AG04449 (cell line): ENCODE data around the gene PCBP4.
A peak's percentile ranks its signal among the peaks of the same experiment; 100 is the strongest.
"Not testable (repeated sequence)": the region's sequence is repeated elsewhere in the genome, so short reads cannot be mapped to it uniquely, and the experiment has no call there.

ENCODE experiments used
- CTCF ChIA-PET: fragments of 350-600 bp; formaldehyde crosslinking; extraction: SDS; loops from one replicate; lab custom pipeline; 2021; ENCODE audit warnings: antibody characterized with exemption; lab: Yijun Ruan, JAX
- POLR2A ChIA-PET: fragments of 400-600, 350-600 bp; formaldehyde crosslinking; extraction: SDS; loops from one replicate; lab custom pipeline; 2020; ENCODE audit warnings: antibody characterized with exemption, inconsistent platforms; lab: Yijun Ruan, JAX
- DNase-seq: peaks from one replicate; pipeline ENCODE4 v3.0.0-alpha.2; 2010; ENCODE audit warnings: low read depth, low spot score
- H3K4me3 ChIP-seq: 2 replicates; pipeline ENCODE4 v1.5.1; 2011; ENCODE audit warnings: low read depth, mild to moderate bottlenecking, control low read depth, low read length
- TF ChIP-seq, protein P1 (sequence below): IDR thresholded peaks from one replicate; pipeline ENCODE4 v1.5.1; 2011; ENCODE audit warnings: mild to moderate bottlenecking, moderate library complexity, low read length, control low read depth, inconsistent platforms; ENCODE audit not compliant: insufficient read depth; ENCODE audit errors: missing control alignments

The PCBP4 gene

GRCh38 chr3:51998774-51999173, 31.5 kb upstream of the PCBP4 start:
- H3K4me3 ChIP-seq: no peak overlapping the region
- TF ChIP-seq, protein P1, sequence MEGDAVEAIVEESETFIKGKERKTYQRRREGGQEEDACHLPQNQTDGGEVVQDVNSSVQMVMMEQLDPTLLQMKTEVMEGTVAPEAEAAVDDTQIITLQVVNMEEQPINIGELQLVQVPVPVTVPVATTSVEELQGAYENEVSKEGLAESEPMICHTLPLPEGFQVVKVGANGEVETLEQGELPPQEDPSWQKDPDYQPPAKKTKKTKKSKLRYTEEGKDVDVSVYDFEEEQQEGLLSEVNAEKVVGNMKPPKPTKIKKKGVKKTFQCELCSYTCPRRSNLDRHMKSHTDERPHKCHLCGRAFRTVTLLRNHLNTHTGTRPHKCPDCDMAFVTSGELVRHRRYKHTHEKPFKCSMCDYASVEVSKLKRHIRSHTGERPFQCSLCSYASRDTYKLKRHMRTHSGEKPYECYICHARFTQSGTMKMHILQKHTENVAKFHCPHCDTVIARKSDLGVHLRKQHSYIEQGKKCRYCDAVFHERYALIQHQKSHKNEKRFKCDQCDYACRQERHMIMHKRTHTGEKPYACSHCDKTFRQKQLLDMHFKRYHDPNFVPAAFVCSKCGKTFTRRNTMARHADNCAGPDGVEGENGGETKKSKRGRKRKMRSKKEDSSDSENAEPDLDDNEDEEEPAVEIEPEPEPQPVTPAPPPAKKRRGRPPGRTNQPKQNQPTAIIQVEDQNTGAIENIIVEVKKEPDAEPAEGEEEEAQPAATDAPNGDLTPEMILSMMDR: no peak
- no peak for DNase-seq
- POLR2A ChIA-PET: no interaction called here
- CTCF ChIA-PET: interaction anchor here (0.8 to 2.3 kb wide), 14 partner anchors 30 to 341 kb away, joined by 3 to 13 read pairs (median 4); no protein-coding TSS in a partner anchor

- H3K4me3 ChIP-seq: no peak overlapping the region
- ChIA-PET CTCF (interaction anchor here (0.8 to 2.3 kb wide), 16 partner anchors 24 to 342 kb away, joined by 3 to 13 read pairs (median 4); partner anchors contain the start of gene ABHD14B), POLR2A (interaction anchor here (0.6 to 0.7 kb wide), 2 partner anchors 142 to 147 kb away, joined by 3 to 4 read pairs; no protein-coding TSS in a partner anchor)
- no peak for DNase-seq
- TF ChIP-seq, protein P1: no peak
Measured at GRCh38 chr3:51997935-51998596, 30.8 kb upstream of the PCBP4 start.

DNA sequence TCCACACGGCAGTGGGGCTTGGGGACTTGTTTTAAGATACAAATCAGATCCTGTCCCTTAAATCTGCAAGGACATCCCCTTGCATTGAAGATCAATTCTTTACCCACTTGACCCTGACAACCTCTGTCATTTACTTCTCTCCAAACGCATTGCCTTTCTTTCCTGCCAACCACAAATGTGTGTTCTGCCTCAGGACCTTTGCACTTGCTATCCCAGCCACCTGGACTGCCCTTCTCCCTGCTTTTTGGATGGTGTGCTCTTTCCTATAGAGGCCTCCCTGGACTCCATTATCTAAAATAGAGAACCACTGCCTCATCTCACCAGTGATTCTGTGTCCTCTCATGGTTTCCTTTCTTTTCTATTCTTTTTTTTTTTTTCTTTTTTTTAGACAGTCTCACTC, 29.9 kb upstream of the PCBP4 start:
- no peak overlapping the region for H3K4me3 ChIP-seq
- TF ChIP-seq, protein P1: no peak
- no peak for DNase-seq
- POLR2A ChIA-PET: interaction anchor here (0.7 kb wide), 1 partner anchor 148 kb away, joined by 4 read pairs; no protein-coding TSS in a partner anchor
- CTCF ChIA-PET: interaction anchor here (1.1 to 2.3 kb wide), 8 partner anchors 23 to 148 kb away, joined by 3 to 13 read pairs (median 4); partner anchors contain the start of gene ABHD14B

- peak; percentile 63 for DNase-seq
- peak within 1 kb of the TSS; percentile 92 for H3K4me3 ChIP-seq
- TF ChIP-seq, protein P1: no peak
- ChIA-PET POLR2A (interaction anchor here (0.6 to 2.7 kb wide), 17 partner anchors 9 to 606 kb away, joined by 3 to 35 read pairs (median 4); partner anchors contain the start of genes ABHD14B, ACY1, PARP3 and PCBP4), CTCF (interaction anchor here (0.8 to 4.8 kb wide), 17 partner anchors 9 to 225 kb away, joined by 3 to 33 read pairs (median 4); partner anchors contain the start of genes ABHD14A, ABHD14B, ACY1 and RRP9)
Measured at GRCh38 chr3:51995346-51996163, 28.3 kb upstream of the PCBP4 start, which contains the start of gene RPL29. Gene RPL29 (minus strand): TSS chr3:51995895. CDS start chr3:51995461, 434 bp downstream.

DNA sequence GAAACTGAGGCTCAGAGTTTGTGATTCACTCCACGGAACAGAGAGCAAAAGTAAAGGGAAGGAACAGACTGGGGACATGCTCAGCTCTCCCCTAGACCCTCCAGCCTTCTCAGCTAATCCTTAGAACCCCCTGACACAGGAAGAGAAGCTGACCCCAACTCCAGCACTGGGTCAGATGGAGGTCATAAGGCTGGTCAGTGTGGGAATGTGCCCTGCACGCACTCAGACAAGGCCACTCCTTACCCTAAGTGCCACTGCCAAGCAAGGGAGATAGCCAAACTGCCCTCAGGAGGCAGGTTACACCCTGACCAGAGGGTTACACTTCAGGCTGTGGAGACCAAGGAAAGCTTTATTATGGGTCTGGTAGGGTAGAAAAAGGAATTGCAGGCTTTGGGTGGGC, 27.3 kb upstream of the PCBP4 start:
- TF ChIP-seq, protein P1: no peak
- peak overlapping the region; percentile 92 for H3K4me3 ChIP-seq
- DNase-seq: no peak
- ChIA-PET CTCF (interaction anchor here (1.1 to 4.8 kb wide), 8 partner anchors 10 to 150 kb away, joined by 3 to 33 read pairs (median 10); partner anchors contain the start of genes ABHD14A, ABHD14B, ACY1 and RRP9), POLR2A (interaction anchor here (1.9 to 2.7 kb wide), 2 partner anchors 11 to 53 kb away, joined by 8 to 35 read pairs; partner anchors contain the start of genes ACY1, PARP3 and RRP9)

GRCh38 chr3:51993657-51994056, 26.4 kb upstream of the PCBP4 start:
- ChIA-PET CTCF (interaction anchor here (0.8 to 4.8 kb wide), 5 partner anchors 8 to 151 kb away, joined by 3 to 33 read pairs (median 4); partner anchors contain the start of genes ABHD14A, ABHD14B and ACY1), POLR2A (interaction anchor here (2.7 kb wide), 1 partner anchor 10 kb away, joined by 35 read pairs; the partner anchor contains the start of gene ACY1)
- not testable (repeated sequence) for H3K4me3 ChIP-seq, DNase-seq
